Transverse colon (tissue), 3 donors: ENCODE results near the gene RAB40C.

Source experiments
- POLR2A ChIP-seq: fragments of 450-650 bp; IDR thresholded peaks from one replicate; pipeline ENCODE4 v1.6.1; 2016; ENCODE audit warnings: antibody characterized with exemption, mild to moderate bottlenecking, moderate library complexity
- TF ChIP-seq, protein P1 (sequence below), 5 experiments: fragments of 200-600 bp in 3 of 5; fragments of 450-650 bp in 2 of 5; sonication (generic) in 3 of 5; IDR thresholded peaks; 1 replicate in 2 of 5; 2 replicates in 3 of 5; pipeline ENCODE4 v1.5.1; 2016 to 2017; ENCODE audit warnings: antibody characterized with exemption in 5 of 5, inconsistent platforms in 3 of 5, mild to moderate bottlenecking in 2 of 5, moderate library complexity in 1 of 5

DNA sequence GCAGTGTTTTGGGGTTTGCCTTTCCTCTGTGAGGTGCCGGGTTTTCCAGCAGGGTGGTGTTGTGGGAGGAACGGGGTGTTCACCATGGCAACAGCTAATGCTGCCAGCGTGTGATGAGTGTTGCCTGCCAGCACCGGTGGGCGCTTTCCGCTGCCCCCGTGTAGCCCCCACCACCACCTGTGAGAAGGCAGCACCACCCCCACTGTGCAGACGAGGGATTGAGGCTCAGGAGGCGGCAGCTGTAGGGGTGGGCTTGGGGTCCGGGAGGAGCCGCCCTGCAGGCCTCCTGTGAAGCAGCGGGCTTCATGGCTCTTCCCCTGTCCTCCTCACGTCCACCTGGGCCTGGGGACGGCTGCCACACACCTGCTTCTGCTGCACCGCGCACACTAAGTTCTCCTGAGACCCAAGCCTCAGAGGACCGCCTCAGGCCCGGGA is 5.2 kb downstream of the RAB40C start:
- TF ChIP-seq, protein P1, sequence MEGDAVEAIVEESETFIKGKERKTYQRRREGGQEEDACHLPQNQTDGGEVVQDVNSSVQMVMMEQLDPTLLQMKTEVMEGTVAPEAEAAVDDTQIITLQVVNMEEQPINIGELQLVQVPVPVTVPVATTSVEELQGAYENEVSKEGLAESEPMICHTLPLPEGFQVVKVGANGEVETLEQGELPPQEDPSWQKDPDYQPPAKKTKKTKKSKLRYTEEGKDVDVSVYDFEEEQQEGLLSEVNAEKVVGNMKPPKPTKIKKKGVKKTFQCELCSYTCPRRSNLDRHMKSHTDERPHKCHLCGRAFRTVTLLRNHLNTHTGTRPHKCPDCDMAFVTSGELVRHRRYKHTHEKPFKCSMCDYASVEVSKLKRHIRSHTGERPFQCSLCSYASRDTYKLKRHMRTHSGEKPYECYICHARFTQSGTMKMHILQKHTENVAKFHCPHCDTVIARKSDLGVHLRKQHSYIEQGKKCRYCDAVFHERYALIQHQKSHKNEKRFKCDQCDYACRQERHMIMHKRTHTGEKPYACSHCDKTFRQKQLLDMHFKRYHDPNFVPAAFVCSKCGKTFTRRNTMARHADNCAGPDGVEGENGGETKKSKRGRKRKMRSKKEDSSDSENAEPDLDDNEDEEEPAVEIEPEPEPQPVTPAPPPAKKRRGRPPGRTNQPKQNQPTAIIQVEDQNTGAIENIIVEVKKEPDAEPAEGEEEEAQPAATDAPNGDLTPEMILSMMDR (IDR thresholded peaks at IDR 0.05) = no peak
- TF ChIP-seq POLR2A = no peak
